Measurements from ENCODE around the gene FERMT1.

The FERMT1 gene

GRCh38 chr20:6157345-6157744 is 34.5 kb upstream of the FERMT1 start:
- TF ChIP-seq CTCF (IDR thresholded peaks at IDR 0.05; ENCODE audit: extremely low read depth, missing control alignments) = no peak
- DNase-seq (ENCODE audit: low spot score) = no peak

DNA sequence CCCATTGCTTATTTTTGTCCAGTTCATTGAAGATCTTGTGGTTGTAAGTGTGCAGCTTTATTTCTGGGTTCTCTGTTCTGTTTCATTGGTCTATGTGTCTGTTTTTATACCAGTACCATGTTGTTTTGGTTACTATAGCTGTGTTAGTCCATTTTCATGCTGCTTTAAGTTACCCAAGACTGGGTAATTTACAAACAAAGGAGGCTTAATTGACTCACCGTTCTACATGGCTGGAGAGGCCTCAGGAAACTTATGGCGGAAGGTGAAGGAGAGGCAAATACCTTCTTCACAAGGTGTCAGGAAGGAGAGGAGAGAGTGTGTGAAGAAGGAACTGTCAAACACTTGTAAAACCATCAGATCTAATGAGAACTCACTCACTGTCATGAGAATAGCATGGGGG is 29.9 kb upstream of the FERMT1 start:
- no peak for DNase-seq (ENCODE audit: low spot score)
- TF ChIP-seq CTCF (IDR thresholded peaks at IDR 0.05; ENCODE audit: extremely low read depth, missing control alignments) = no peak

GRCh38 chr20:6148073-6148472 is 25.2 kb upstream of the FERMT1 start:
- no peak for DNase-seq (ENCODE audit: low spot score)
- TF ChIP-seq CTCF (IDR thresholded peaks at IDR 0.05; ENCODE audit: extremely low read depth, missing control alignments) = no peak

- peak; percentile 68 for DNase-seq (ENCODE audit: low spot score)
- peak; percentile 66 for TF ChIP-seq CTCF (IDR thresholded peaks at IDR 0.05; ENCODE audit: extremely low read depth, missing control alignments)
Observed at GRCh38 chr20:6142348-6142993, 19.6 kb upstream of the FERMT1 start.

DNA sequence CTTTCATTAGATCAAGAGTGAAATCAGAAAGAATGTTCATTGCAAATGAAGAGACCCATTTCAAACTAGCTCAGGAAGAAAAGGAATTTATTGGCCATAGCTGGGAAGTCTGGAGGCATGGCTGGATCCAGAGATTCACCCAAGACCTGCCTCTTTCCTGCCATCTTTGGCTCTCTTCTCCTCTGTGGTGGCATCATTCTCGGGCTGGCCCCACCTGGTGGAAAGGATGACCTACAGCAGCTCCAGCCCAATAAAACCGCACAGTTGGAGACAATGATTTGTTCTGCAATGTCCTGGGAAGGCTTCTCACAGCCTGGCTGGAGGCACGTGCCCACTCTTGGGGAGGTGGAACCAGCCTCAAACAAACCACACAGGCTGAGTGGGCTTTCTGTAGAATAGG is 18.1 kb upstream of the FERMT1 start:
- DNase-seq (ENCODE audit: low spot score) = no peak

DNA sequence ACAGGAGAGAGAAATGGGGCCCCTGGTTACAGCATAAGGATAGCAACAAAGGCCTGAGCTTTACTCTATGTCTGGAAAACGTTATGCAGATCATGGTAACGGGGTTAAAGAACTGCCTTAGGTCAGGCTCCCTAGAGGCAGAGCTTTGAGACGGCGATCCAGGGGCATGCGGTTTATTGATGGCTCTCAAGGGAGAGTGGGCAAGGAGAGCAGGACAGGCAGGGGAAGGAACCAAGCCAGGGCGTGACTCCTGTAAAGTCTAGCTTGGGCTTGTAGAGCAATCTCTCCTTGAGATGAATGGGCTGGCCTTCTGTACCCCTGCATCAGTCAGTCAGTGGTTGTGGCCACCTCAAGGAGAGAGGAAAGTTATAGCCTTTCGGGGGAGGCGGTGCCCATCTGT is 12.5 kb upstream of the FERMT1 start:
- DNase-seq (ENCODE audit: low spot score) = no peak
- TF ChIP-seq CTCF (IDR thresholded peaks at IDR 0.05; ENCODE audit: extremely low read depth, missing control alignments) = no peak

More for the DNA sequence above, 18.1 kb upstream of the FERMT1 start:
- TF ChIP-seq CTCF (IDR thresholded peaks at IDR 0.05; ENCODE audit: extremely low read depth, missing control alignments) = no peak

DNA sequence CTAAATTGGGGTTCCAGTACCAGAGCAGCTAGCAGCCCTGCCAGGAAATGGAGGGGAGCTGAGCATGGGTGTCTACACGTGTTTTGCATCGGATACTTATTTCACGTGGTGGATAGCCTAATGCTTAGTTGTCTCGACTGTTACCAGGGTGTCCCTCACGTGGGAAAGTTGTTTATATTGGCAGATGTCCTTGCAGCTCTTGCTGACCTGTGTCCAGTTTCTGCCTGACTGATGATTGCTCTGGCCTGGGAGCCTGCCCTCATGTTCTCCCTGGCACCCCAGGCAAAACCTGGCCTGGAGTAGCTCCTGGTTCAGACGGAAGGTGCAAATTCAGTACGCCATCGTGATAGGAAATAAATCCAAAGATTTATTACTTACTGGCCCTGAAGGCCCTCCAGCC is 11.8 kb upstream of the FERMT1 start:
- no peak for DNase-seq (ENCODE audit: low spot score)
- no peak for TF ChIP-seq CTCF (IDR thresholded peaks at IDR 0.05; ENCODE audit: extremely low read depth, missing control alignments)

Measured in GM20000 (cell line).